ENCODE measurements around the gene RXRA.
A peak's percentile ranks its signal among the peaks of the same experiment; 100 is the strongest.

Gene RXRA

GRCh38 chr9:134413890-134414623 lies 87.8 kb downstream of the RXRA start:
- H3K4me3 ChIP-seq (ENCODE audit: low read length): no peak overlapping the region
- no peak for TF ChIP-seq CTCF (conservative IDR thresholded peaks at IDR 0.05; ENCODE audit: low read length)
- DNase-seq (ENCODE audit: low read depth): peak; percentile 68

GRCh38 chr9:134414900-134415425 lies 88.7 kb downstream of the RXRA start:
- no peak for DNase-seq (ENCODE audit: low read depth)
- H3K4me3 ChIP-seq (ENCODE audit: low read length): no peak overlapping the region
- no peak for TF ChIP-seq CTCF (conservative IDR thresholded peaks at IDR 0.05; ENCODE audit: low read length)

- DNase-seq (ENCODE audit: low read depth): no peak
- no peak overlapping the region for H3K4me3 ChIP-seq (ENCODE audit: low read length)
- no peak for TF ChIP-seq CTCF (conservative IDR thresholded peaks at IDR 0.05; ENCODE audit: low read length)
Measured at GRCh38 chr9:134416385-134417015, 90.2 kb downstream of the RXRA start.

- no peak overlapping the region for H3K4me3 ChIP-seq (ENCODE audit: low read length)
Measured at GRCh38 chr9:134418354-134418753, 92.1 kb downstream of the RXRA start.

GRCh38 chr9:134419000-134419683 lies 92.9 kb downstream of the RXRA start:
- no peak overlapping the region for H3K4me3 ChIP-seq (ENCODE audit: low read length)
- DNase-seq (ENCODE audit: low read depth): no peak
- TF ChIP-seq CTCF (conservative IDR thresholded peaks at IDR 0.05; ENCODE audit: low read length): no peak

More at GRCh38 chr9:134418354-134418753, 92.1 kb downstream of the RXRA start:
- no peak for DNase-seq (ENCODE audit: low read depth)
- TF ChIP-seq CTCF (conservative IDR thresholded peaks at IDR 0.05; ENCODE audit: low read length): no peak

- H3K4me3 ChIP-seq (ENCODE audit: low read length): no peak overlapping the region
- peak; percentile 12; the same call in 1 of the 2 replicates for TF ChIP-seq CTCF (conservative IDR thresholded peaks at IDR 0.05; ENCODE audit: low read length)
- DNase-seq (ENCODE audit: low read depth): no peak
Measured at GRCh38 chr9:134419684-134420076, 93.4 kb downstream of the RXRA start.
